ENCODE measurements around the gene RNF126.

GRCh38 chr19:628168-628567 is 34.8 kb downstream of the RNF126 start:
- TF ChIP-seq POLR2A (IDR thresholded peaks at IDR 0.05; ENCODE audit: low read length) (no peak), GATA1 (IDR thresholded peaks at IDR 0.05; ENCODE audit: low read depth, low read length) (no peak)
